GM12878 (cell line): ENCODE results near the gene SCNN1A. TPM values are rescaled to one million over a fixed set of nuclear protein-coding genes. Genes with fewer than 3 reads are reported as not detected.

ENCODE experiments used
- ATAC-seq: fragments of 200-7000 bp; cut with Tn5 transposase; 3 replicates; pipeline ENCODE4 v1.9.1; 2020; ENCODE audit warnings: mild to moderate bottlenecking, moderate library complexity
- BruUV-seq: library from RNA; stranded (reverse); fragments of 400-500 nt; replicated peaks from 2 replicates; lab custom pipeline; 2021; lab: Mats Ljungman, UMichigan
- CTCF ChIA-PET: fragments of 300-600 bp; sonication (Branson Sonifier 250); formaldehyde crosslinking; extraction: SDS; loops from one replicate; lab custom pipeline; 2021; ENCODE audit warnings: inconsistent platforms; lab: Yijun Ruan, JAX
- POLR2A ChIA-PET: fragments of 350-600 bp; formaldehyde crosslinking; extraction: SDS; loops from one replicate; lab custom pipeline; 2021; ENCODE audit warnings: inconsistent platforms; lab: Charles Lee
- RAD21 ChIA-PET: fragments of 300-600 bp; sonication (Branson Sonifier 250); formaldehyde crosslinking; loops from one replicate; lab custom pipeline; 2023; ENCODE audit warnings: antibody characterized with exemption; ENCODE audit not compliant: unreplicated experiment; lab: Charles Lee
- SMC1A ChIA-PET: fragments of 300-600 bp; sonication (Branson Sonifier 250); formaldehyde crosslinking; loops from one replicate; lab custom pipeline; 2023; ENCODE audit not compliant: unreplicated experiment, uncharacterized antibody; lab: Charles Lee
- DNase-seq: peaks from one replicate; pipeline ENCODE4 v3.0.0-alpha.2; 2011; ENCODE audit warnings: low read depth, low spot score
- FAIRE-seq: peaks from 3 replicates; lab custom pipeline; 2011; peaks lifted over from hg19 to GRCh38; lab: Jason Lieb, UNC
- H2AFZ ChIP-seq: 2 replicates; pipeline ENCODE4 v1.6.0; 2011; ENCODE audit warnings: low read depth, low read length, control low read depth; ENCODE audit not compliant: control insufficient read depth
- H3K27ac ChIP-seq: 2 replicates; pipeline ENCODE4 v1.5.1; 2011; ENCODE audit warnings: control low read depth; ENCODE audit not compliant: control insufficient read depth, insufficient read depth
- H3K27me3 ChIP-seq, 2 experiments: replicated peaks in 1 of 2; 2 replicates each; pipeline versions ENCODE4 v1.6.0 to v1.6.1; 2011; ENCODE audit warnings: low read length in 1 of 2; ENCODE audit not compliant: control insufficient read depth in 2 of 2, insufficient read depth in 2 of 2
- H3K36me3 ChIP-seq, 2 experiments: 2 replicates each; pipeline ENCODE4 v1.5.1; 2011; ENCODE audit warnings: low read length in 1 of 2; ENCODE audit not compliant: control insufficient read depth in 2 of 2, insufficient read depth in 2 of 2
- H3K4me1 ChIP-seq: 2 replicates; pipeline ENCODE4 v1.6.1; 2011; ENCODE audit warnings: mild to moderate bottlenecking, low read length, moderate library complexity, mixed read lengths; ENCODE audit not compliant: control insufficient read depth, insufficient read depth
- H3K4me2 ChIP-seq: 2 replicates; pipeline ENCODE4 v1.6.0; 2011; ENCODE audit warnings: control low read depth; ENCODE audit not compliant: control insufficient read depth, insufficient read depth
- H3K4me3 ChIP-seq: fragments of 200-600 bp; sonication (generic); 2 replicates; pipeline ENCODE4 v1.5.1; 2016
- H3K79me2 ChIP-seq: 2 replicates; pipeline ENCODE4 v1.6.0; 2011; ENCODE audit warnings: low read length; ENCODE audit not compliant: control insufficient read depth, insufficient read depth
- H3K9ac ChIP-seq: 2 replicates; pipeline ENCODE4 v1.8.0; 2011; ENCODE audit warnings: low read length, control low read depth, mixed read lengths; ENCODE audit not compliant: control insufficient read depth, insufficient read depth
- H3K9me3 ChIP-seq: replicated peaks from 3 replicates; pipeline ENCODE4 v1.5.1; 2011; ENCODE audit warnings: mild to moderate bottlenecking, low read length; ENCODE audit not compliant: control insufficient read depth, insufficient read depth
- H4K20me1 ChIP-seq: 2 replicates; pipeline ENCODE4 v1.6.0; 2011; ENCODE audit not compliant: control insufficient read depth, insufficient read depth
- DPF2 ChIP-seq: fragments of 450-650 bp; IDR thresholded peaks from 2 replicates; pipeline ENCODE4 v1.6.1; 2017; ENCODE audit warnings: mild to moderate bottlenecking
- SKIL ChIP-seq: fragments of 450-650 bp; IDR thresholded peaks from 2 replicates; pipeline ENCODE4 v1.6.1; 2017; ENCODE audit warnings: mild to moderate bottlenecking, low read depth, inconsistent platforms; ENCODE audit not compliant: poor library complexity, severe bottlenecking
- ZNF687 ChIP-seq: fragments of 450-650 bp; IDR thresholded peaks from 2 replicates; pipeline ENCODE4 v1.6.1; 2017; ENCODE audit warnings: mild to moderate bottlenecking, moderate library complexity
- WGBS: methylation state at CpG from one replicate; pipeline ENCODE4 v1.1.6; 2016; ENCODE audit warnings: low lambda C conversion rate; ENCODE audit not compliant: insufficient replicate concordance, insufficient coverage; ENCODE audit errors: missing lambda C conversion rate; 5-methylcytosine and 5-hydroxymethylcytosine counted together
- in situ Hi-C: fragments of 300-500 bp; cut with MboI; formaldehyde crosslinking; loops from 9 replicates; pipeline ENCODE4 v1.14.3; 2018; ENCODE audit warnings: mixed read lengths
- intact Hi-C: fragments of 100-400 bp; cut with micrococcal nuclease; formaldehyde crosslinking; loops from one replicate; pipeline ENCODE4 v1.14.2; 2022; ENCODE audit not compliant: unreplicated experiment
- polyA plus RNA-seq, 11 experiments: library from polyadenylated mRNA; depleted of rRNA in 4 of 11; unstranded in 6 of 11; stranded (reverse) in 5 of 11; fragments of >200 nt; fragmentation: Nextera tagmentation in 4 of 11; fragmentation: Illumina TruSeq in 1 of 11; extraction: Ambion mirVana in 4 of 11; extraction: Trizol in 1 of 11; gene quantifications; 1 replicate in 1 of 11; 2 replicates in 10 of 11; pipeline versions ENCODE4 v1.2.1 to v1.2.3, GENCODE V29; 2011 to 2016; ENCODE audit warnings: inconsistent platforms in 2 of 11, missing spikeins in 2 of 11, low read depth in 1 of 11
- total RNA-seq, 4 experiments: library from RNA; depleted of rRNA in 3 of 4; stranded (reverse); fragments of >200 nt in 3 of 4; fragmentation: Illumina TruSeq in 1 of 4; extraction: Trizol in 1 of 4; gene quantifications; 2 replicates each; pipeline versions ENCODE4 v1.2.1 to v1.2.3, GENCODE V29; 2013 to 2021

SCNN1A gene
- total and polyA plus RNA-seq, 10 of the 15 experiments (the other 5 are each of a cell fraction or from before 2014, with no cell fraction given) = 0.14 to 0.69 TPM; not detected in 8

GRCh38 chr12:6393109-6393508 is 17.7 kb upstream of the SCNN1A start:
- ATAC-seq (no peak), FAIRE-seq (no peak), DNase-seq (no peak)
- BruUV-seq = no TSS peak
- H3K27me3 ChIP-seq = no peaks in the 10 kb centered on the region; a peak in 2 of 4 replicates
- ChIA-PET SMC1A (interaction anchor here (2.1 kb wide), 1 partner anchor 25 kb away, joined by 6 read pairs; no protein-coding TSS in a partner anchor), CTCF (interaction anchor here (0.6 to 1.2 kb wide), 5 partner anchors 58 to 160 kb away, joined by 3 to 4 read pairs (median 3); no protein-coding TSS in a partner anchor), POLR2A (no interaction called here), RAD21 (interaction anchor here (0.8 kb wide), 1 partner anchor 25 kb away, joined by 3 read pairs; no protein-coding TSS in a partner anchor)
- no peaks in the 10 kb centered on the region for H4K20me1 ChIP-seq
- H2AFZ ChIP-seq = no peak overlapping the region
- in situ Hi-C loops (no loop called here), intact Hi-C loops (no loop called here)
- TF ChIP-seq SKIL = no peak
- H3K9me3 ChIP-seq = no peaks in the 10 kb centered on the region
- no peak overlapping the region for H3K4me2 ChIP-seq
- no peaks in the 10 kb centered on the region; a peak in 1 of 4 replicates for H3K36me3 ChIP-seq
- H3K27ac ChIP-seq = no peak overlapping the region
- no peaks in the 10 kb centered on the region for H3K4me1 ChIP-seq
- H3K4me3 ChIP-seq = no peak overlapping the region
- WGBS = 19% methylated on average over 7 of the region's 7 CpGs
- H3K79me2 ChIP-seq = no peaks in the 10 kb centered on the region
- H3K9ac ChIP-seq = no peak overlapping the region

- Histone ChIP-seq H3K4me1 (no peaks in the 10 kb centered on the region), H3K27me3 (no peaks in the 10 kb centered on the region; a peak in 2 of 4 replicates), H4K20me1 (no peaks in the 10 kb centered on the region), H2AFZ (no peak overlapping the region), H3K79me2 (no peaks in the 10 kb centered on the region), H3K4me2 (no peak overlapping the region), H3K27ac (no peak overlapping the region), H3K9me3 (no peaks in the 10 kb centered on the region), H3K36me3 (no peaks in the 10 kb centered on the region; a peak in 1 of 4 replicates), H3K4me3 (no peak overlapping the region), H3K9ac (no peak overlapping the region)
- FAIRE-seq (no peak), ATAC-seq (no peak), DNase-seq (no peak)
- TF ChIP-seq DPF2 = no peak
- TF ChIP-seq ZNF687 = no peak
- no TSS peak for BruUV-seq
- ChIA-PET CTCF (interaction anchor here (1.0 to 1.1 kb wide), 2 partner anchors 70 to 145 kb away, joined by 3 to 4 read pairs; no protein-coding TSS in a partner anchor), SMC1A (interaction anchor here (2.1 kb wide), 1 partner anchor 25 kb away, joined by 6 read pairs; no protein-coding TSS in a partner anchor), RAD21 (no interaction called here), POLR2A (no interaction called here)
- intact Hi-C loops (no loop called here), in situ Hi-C loops (no loop called here)
- WGBS = 26% methylated on average over 6 of the region's 6 CpGs
These were observed 17.1 kb upstream of the SCNN1A start for GRCh38 chr12:6392504-6392903.
